PC-9 (cell line): Measurements from ENCODE around the gene ENO1.

ENCODE experiments used
- EZH2 ChIP-seq: fragments of 200-600 bp; sonication (generic); IDR thresholded peaks from 2 replicates; pipeline ENCODE4 v1.8.0; 2017; ENCODE audit warnings: antibody characterized with exemption, low read depth
- TF ChIP-seq, protein P1 (sequence below): fragments of 200-600 bp; sonication (generic); conservative IDR thresholded peaks from 2 replicates; pipeline ENCODE4 v1.6.1; 2017; ENCODE audit warnings: mixed run types, antibody characterized with exemption, mild to moderate bottlenecking, moderate library complexity

DNA sequence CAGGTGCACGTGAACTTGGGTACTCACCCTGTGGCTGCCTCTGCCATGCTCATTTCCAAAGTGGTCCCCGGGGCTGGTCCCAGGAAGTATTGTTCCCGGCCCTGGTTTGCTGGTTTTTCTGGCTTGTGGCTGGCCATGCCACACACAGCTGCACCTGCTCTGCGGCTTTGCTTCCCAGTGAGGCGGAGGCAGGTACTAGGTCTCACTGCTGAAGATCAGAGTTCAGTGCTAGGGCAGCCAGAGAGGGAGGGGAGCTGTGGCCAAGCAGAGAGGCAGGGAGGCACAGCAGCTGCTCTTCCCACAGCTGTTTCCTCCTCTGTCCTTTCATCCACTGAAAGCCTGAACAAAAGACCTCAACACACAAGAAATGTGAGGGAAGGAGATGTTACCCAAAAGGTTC lies 30.5 kb downstream of the ENO1 start:
- TF ChIP-seq, protein P1, sequence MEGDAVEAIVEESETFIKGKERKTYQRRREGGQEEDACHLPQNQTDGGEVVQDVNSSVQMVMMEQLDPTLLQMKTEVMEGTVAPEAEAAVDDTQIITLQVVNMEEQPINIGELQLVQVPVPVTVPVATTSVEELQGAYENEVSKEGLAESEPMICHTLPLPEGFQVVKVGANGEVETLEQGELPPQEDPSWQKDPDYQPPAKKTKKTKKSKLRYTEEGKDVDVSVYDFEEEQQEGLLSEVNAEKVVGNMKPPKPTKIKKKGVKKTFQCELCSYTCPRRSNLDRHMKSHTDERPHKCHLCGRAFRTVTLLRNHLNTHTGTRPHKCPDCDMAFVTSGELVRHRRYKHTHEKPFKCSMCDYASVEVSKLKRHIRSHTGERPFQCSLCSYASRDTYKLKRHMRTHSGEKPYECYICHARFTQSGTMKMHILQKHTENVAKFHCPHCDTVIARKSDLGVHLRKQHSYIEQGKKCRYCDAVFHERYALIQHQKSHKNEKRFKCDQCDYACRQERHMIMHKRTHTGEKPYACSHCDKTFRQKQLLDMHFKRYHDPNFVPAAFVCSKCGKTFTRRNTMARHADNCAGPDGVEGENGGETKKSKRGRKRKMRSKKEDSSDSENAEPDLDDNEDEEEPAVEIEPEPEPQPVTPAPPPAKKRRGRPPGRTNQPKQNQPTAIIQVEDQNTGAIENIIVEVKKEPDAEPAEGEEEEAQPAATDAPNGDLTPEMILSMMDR: no peak
- no peak for TF ChIP-seq EZH2
